Activated CD8-positive, alpha-beta memory T cell treated with anti-CD3 and anti-CD28 coated beads for 4 hours (primary cell): ENCODE results near the gene PCSK5.
"Not testable (repeated sequence)": the region's sequence is repeated elsewhere in the genome, so short reads cannot be mapped to it uniquely, and the experiment has no call there.

Experiments used
- DNase-seq, 2 donors: peaks; one replicate each; pipeline ENCODE4 v3.0.0-alpha.2; 2020; ENCODE audit warnings: low read depth in 2 of 2

Gene PCSK5

GRCh38 chr9:76246680-76247079, 356.2 kb downstream of the PCSK5 start:
- DNase-seq = no peak

- DNase-seq = no peak
These were observed 357.0 kb downstream of the PCSK5 start for GRCh38 chr9:76247426-76247825.

DNA sequence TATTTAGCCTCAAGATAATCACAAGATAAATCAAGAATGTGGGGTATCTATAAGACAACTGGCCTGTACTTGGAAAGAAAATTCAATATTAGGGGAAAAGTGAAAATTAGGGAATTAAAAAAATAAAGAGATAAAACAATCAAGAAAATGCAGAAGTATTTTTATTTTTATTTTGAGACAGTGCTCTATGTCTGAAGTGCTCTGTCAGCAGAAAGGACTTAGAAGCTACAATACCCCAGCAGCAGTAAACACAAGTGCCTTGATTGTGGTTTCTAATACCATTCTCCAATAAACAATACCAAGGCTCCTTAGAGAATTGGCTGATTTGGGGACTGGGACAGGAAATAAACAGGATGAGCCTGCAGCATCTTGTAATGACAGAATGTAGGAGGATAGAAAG, 358.8 kb downstream of the PCSK5 start:
- no peak for DNase-seq

DNA sequence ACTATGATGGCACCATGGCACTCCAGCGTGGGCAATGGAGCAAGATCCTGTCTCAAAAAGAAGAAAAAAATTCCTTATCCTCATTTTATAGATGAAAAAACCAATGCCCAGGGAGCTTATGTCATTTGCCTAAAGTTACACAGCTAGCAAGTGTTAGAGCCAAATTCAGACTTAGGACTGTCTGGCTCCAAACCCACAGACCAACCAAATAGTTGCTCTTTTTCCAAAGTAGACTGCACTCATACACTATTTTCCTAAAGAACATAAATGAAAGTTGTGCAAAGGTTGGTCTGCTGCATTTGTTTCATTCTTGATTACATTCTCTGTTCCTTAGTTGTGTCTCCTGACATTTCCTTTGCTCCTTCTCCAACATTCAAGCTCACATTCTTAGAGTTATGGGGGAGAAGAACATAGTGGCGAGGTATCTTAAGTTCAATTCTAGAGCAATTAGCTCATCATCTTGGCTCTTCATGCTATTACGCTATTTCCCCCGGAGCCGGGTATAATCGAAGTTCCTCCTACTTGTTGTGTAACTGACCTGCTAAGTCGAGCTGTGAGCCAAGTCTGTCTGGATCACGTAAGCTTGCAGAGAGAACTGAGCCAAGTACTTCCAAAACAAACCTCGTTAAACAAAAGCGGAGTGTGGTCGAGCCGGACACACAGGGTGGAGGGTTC, 365.4 kb downstream of the PCSK5 start:
- DNase-seq = no peak

GRCh38 chr9:76257311-76257710, 366.8 kb downstream of the PCSK5 start:
- no peak for DNase-seq

- DNase-seq = no peak
These were observed 376.3 kb downstream of the PCSK5 start for GRCh38 chr9:76266649-76267283.

DNA sequence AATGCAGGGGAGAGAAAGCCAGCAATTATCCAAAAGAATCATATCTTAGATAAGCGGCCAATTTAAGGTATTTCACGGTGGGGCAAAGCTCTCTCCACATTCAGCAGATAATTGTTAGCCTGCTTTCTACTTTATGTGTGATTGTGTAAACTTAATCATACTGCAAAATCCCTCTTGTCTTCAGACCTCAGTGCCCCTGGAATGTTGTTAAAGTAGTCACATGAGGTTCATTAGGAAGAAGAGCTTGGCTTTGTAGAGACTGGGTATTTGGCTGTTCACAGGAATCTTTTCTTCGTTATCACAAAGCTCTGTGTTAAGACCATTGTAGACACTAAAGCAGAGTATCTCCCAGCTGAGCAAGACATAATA, 376.8 kb downstream of the PCSK5 start:
- DNase-seq = no peak

DNA sequence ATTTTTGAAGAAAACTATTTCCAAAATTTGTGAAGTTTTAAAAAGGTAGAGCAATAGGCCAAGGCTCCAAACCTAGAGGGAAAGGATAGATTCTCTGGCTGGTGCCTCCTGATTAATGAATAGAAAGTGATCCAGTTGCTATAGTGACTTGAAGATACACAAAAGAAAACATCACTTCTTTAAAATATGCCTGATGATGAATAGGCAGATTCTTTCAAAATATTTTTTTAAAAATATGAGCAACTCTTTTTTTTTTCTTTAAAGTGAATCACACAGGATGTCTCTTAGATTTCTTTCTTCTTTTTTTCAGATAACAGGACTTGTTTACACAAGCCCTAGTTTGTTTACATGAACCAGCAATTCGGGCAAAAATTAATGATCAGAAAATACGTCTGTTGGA, 379.3 kb downstream of the PCSK5 start:
- no peak for DNase-seq

- no peak for DNase-seq
These were observed 381.3 kb downstream of the PCSK5 start for GRCh38 chr9:76271755-76272154.

- no peak for DNase-seq
These were observed 398.6 kb downstream of the PCSK5 start for GRCh38 chr9:76289042-76289441.

GRCh38 chr9:76289703-76290102, 399.2 kb downstream of the PCSK5 start:
- no peak for DNase-seq

- no peak for DNase-seq
These were observed 400.1 kb downstream of the PCSK5 start for GRCh38 chr9:76290555-76290954.

DNA sequence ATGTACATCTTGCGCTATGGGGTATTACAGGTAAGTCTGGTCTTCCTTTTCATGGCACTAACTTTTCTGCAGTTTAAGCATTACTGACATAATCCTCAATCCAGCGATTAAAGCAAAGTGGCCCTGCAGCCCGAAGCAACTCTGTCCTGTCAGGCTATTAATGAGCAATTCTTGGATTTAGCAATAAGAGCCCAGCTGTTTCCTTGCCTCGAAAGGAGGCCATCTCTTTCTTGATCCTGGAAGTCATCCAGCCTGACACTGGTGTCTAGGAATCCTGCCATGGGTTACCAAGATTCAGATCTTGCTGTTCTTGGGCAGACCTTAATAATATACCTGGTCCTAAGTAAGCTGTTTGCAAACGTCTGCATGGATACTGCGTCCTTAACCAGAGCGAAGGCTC, 401.8 kb downstream of the PCSK5 start:
- DNase-seq = no peak

DNA sequence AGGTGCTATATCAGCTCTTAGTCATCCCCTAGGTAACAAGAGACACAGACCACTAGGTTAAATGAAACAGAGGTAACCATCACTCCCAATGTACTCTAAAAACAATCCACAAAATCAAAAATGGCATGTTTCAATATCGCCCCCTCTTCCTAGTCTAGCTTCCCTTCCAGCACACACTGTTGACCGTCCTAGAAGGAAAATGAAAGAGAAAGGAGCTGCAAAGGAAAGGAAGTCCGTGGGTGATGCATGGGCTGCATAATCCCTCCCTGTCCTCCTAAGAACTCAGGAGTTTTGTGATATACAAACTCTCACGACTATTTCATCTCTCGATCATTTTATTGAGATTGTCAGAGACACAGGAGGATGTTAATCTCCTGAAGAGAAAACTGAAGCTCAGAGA, 402.2 kb downstream of the PCSK5 start:
- DNase-seq = no peak

DNA sequence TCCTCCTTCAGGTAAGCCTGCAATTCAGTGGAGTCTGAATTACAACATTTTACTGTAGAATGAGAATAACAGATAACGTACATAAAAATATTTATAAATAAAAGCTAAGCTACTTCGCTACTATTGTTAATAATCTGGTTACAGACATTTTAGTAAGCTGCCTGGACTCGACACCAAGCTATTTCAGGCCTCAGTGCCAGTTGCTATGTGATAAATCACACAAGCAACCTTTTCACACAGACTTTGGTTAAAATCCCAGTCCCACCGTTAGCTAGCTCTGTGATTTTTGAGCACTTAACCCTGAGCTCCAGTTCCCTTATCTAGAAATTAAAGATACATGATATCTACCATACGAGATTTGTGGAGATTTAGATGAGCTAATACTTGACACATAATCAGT, 403.8 kb downstream of the PCSK5 start:
- DNase-seq = no peak

DNA sequence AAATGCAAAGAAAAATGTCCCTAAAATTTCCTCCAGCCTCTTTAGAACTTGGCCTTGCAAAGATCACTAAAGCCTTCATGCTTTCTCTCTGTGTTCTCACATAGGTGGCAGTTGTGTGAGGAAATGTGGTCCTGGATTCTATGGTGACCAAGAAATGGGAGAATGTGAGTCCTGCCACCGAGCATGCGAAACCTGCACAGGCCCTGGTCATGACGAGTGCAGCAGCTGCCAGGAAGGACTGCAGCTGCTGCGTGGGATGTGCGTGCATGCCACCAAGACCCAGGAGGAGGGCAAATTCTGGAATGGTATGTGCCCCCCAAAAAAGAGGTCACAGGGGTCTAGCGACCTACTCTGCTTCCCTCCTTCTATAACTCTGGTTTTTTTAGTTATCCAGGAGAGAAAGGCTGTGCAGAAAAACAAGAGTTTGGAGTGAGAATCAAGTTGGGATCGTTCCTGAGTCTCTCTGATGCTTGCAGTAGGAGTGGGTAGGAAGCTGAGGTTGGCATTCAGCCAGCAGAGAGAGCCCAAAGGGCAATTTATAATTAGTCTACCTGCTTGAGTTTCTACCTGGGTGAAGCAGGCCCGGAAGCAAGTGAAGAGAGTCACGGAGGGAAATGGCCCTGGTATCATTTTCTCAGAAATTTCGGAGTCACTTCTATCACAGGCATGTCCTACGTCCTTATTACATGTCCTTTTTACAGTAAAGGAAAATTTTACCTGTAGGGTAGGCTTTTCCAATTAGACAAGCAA, 406.3 kb downstream of the PCSK5 start:
- DNase-seq = no peak

DNA sequence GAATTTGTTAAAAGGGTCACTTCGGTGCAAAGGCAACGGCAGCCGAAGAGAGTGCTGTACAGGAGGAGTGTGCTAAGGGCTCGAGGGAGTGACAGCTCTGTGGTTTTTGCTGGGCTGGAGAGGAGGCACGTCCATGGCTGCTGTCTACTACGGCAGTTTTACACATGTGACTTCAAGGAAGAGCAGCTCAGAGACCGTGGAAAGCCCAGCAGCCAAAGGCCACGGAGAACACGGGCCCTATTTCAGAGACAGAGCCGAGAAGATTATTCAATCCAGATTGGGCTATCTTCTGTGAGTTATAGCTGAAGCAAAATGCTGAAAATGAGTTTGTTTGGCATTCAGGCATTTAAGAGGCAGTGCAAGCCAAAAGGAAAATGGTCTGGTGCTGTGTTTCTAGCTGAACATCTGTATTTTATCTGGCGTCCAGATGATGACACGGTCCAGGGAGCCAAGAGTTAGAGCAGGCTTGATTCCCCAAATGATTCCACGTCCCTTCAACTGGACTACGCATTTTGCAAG, 407.3 kb downstream of the PCSK5 start:
- DNase-seq = no peak

- no peak for DNase-seq
These were observed 408.2 kb downstream of the PCSK5 start for GRCh38 chr9:76298521-76299144.

- no peak for DNase-seq
These were observed 412.1 kb downstream of the PCSK5 start for GRCh38 chr9:76302543-76302942.

GRCh38 chr9:76302947-76303550, 412.6 kb downstream of the PCSK5 start:
- no peak for DNase-seq

DNA sequence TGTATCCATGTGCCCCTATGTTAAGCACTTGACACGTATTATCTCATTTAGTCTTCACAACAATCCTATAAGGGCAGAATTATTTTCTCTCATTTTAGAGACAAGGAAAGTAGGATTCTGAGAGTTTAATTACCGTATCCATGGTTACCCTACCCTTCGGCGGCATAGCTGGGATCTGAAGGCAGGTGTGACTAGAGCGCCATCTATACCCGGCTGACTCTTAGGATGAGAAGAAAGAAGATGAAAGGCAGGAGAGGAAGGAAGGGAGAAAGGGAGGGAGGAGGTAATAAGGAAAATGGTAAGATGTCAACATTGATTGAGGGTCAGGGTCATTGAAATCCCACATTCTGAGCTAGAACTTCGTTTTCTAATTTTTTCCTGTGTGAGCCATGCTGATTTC, 416.6 kb downstream of the PCSK5 start:
- DNase-seq = not testable (repeated sequence)

GRCh38 chr9:76310577-76310976, 420.1 kb downstream of the PCSK5 start:
- DNase-seq = no peak
